ENCODE measurements around the gene LMOD2. TPM values are rescaled to one million over a fixed set of nuclear protein-coding genes. Genes with fewer than 3 reads are reported as not detected.
"Not testable (repeated sequence)": the region's sequence is repeated elsewhere in the genome, so short reads cannot be mapped to it uniquely, and the experiment has no call there.

The LMOD2 gene
- total RNA-seq, 2 donors from 2014 or later, result not detected

- H3K27me3 ChIP-seq (replicated peaks; ENCODE audit: insufficient read depth), result no peaks in the 10 kb centered on the region
- H3K9me3 ChIP-seq, result no peaks in the 10 kb centered on the region
- H3K27ac ChIP-seq, result no peak overlapping the region
- ATAC-seq (ENCODE audit: insufficient number of reproducible peaks, low FRiP score, low read depth) (no peak), DNase-seq (ENCODE audit: low spot score) (no peak)
- no peaks in the 10 kb centered on the region for H3K4me1 ChIP-seq (ENCODE audit: control insufficient read depth in 1 of 2, low read depth in 2 of 2)
- no peak for TF ChIP-seq CTCF (IDR thresholded peaks at IDR 0.05)
- no peaks in the 10 kb centered on the region for H3K36me3 ChIP-seq
- no peak overlapping the region for H3K4me3 ChIP-seq
Measured at GRCh38 chr7:123633553-123633952, 22.1 kb upstream of the LMOD2 start.

GRCh38 chr7:123634011-123634573 lies 21.6 kb upstream of the LMOD2 start:
- not testable (repeated sequence) for H3K27me3 ChIP-seq (replicated peaks; ENCODE audit: insufficient read depth); H3K4me3 ChIP-seq; H3K4me1 ChIP-seq (ENCODE audit: control insufficient read depth in 1 of 2, low read depth in 2 of 2); H3K9me3 ChIP-seq; H3K27ac ChIP-seq; H3K36me3 ChIP-seq; ATAC-seq (ENCODE audit: insufficient number of reproducible peaks, low FRiP score, low read depth); DNase-seq (ENCODE audit: low spot score)

DNA sequence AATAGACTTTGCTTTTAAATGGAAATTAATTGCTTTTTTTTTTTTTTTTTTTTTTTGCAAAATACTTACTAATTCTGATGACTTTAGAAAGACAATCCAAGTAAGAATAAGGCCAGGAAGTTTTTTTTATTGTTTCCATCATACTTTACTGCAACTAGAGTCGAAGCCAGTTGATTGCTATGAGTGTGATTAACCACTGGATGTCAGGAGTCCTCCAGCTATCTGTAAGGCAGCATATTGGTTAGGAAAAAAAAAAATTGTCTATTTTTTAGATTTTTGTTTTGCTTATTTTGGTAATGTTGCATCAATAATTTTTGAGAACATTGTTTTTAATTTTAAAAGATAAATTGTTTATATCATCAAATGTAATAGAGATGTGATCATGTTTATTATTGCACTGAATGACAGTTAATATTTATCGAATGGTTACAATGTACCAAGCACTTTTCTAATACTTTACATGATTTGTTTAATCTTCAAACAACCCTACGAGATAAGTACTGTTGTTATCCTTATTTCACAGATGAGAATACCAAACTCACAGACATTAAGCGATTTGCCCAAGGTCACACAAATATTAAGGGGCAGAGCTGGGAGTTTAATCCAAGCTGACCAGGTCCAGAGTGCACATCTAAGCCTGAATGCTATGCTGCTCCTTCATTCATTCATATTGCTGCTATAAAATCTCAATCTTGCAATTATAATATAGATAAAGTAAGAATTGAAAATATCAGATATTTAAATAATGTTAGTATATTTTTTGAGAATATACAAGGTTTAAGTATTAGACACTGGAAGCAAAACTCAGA lies 19.9 kb upstream of the LMOD2 start:
- Histone ChIP-seq H3K27ac (no peak overlapping the region), H3K27me3 (replicated peaks; ENCODE audit: insufficient read depth) (no peaks in the 10 kb centered on the region), H3K4me3 (no peak overlapping the region), H3K4me1 (ENCODE audit: control insufficient read depth in 1 of 2, low read depth in 2 of 2) (no peaks in the 10 kb centered on the region), H3K9me3 (no peaks in the 10 kb centered on the region), H3K36me3 (no peaks in the 10 kb centered on the region)
- DNase-seq (ENCODE audit: low spot score) (no peak), ATAC-seq (ENCODE audit: insufficient number of reproducible peaks, low FRiP score, low read depth) (no peak)
- no peak for TF ChIP-seq CTCF (IDR thresholded peaks at IDR 0.05)

- no peaks in the 10 kb centered on the region for H3K9me3 ChIP-seq
- DNase-seq (ENCODE audit: low spot score) (no peak), ATAC-seq (ENCODE audit: insufficient number of reproducible peaks, low FRiP score, low read depth) (no peak)
- no peak overlapping the region for H3K27ac ChIP-seq
- H3K4me3 ChIP-seq, result no peak overlapping the region
- H3K27me3 ChIP-seq (replicated peaks; ENCODE audit: insufficient read depth), result no peaks in the 10 kb centered on the region
- H3K36me3 ChIP-seq, result no peaks in the 10 kb centered on the region
- H3K4me1 ChIP-seq (ENCODE audit: control insufficient read depth in 1 of 2, low read depth in 2 of 2), result no peaks in the 10 kb centered on the region
- no peak for TF ChIP-seq CTCF (IDR thresholded peaks at IDR 0.05)
Measured at GRCh38 chr7:123637203-123637602, 18.5 kb upstream of the LMOD2 start.

DNA sequence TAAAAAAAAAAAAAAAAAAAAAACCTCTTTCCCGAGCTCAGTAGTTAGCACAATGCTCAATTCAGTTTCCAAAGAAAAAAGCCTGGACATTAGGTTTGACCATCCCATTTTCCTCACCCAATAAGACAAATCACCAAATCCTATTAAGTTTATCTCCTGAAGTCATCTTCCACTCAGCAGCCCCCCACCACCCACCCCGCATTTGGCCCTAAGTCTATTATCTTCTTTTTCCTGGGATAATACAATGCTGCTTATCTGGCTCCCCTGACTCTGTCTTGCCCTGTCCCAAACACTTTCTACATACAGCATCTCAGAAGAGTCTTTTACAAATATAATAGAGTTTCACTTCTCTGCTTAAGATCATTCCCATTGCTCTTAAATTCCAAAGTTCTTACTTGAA lies 17.8 kb upstream of the LMOD2 start:
- DNase-seq (ENCODE audit: low spot score) (no peak), ATAC-seq (ENCODE audit: insufficient number of reproducible peaks, low FRiP score, low read depth) (no peak)
- no peak for TF ChIP-seq CTCF (IDR thresholded peaks at IDR 0.05)
- no peaks in the 10 kb centered on the region for H3K9me3 ChIP-seq
- no peaks in the 10 kb centered on the region for H3K27me3 ChIP-seq (replicated peaks; ENCODE audit: insufficient read depth)
- H3K4me3 ChIP-seq, result no peak overlapping the region
- H3K4me1 ChIP-seq (ENCODE audit: control insufficient read depth in 1 of 2, low read depth in 2 of 2), result no peaks in the 10 kb centered on the region
- H3K27ac ChIP-seq, result no peak overlapping the region
- H3K36me3 ChIP-seq, result no peaks in the 10 kb centered on the region
